Measurements from ENCODE around the gene MKNK1.

The MKNK1 gene

DNA sequence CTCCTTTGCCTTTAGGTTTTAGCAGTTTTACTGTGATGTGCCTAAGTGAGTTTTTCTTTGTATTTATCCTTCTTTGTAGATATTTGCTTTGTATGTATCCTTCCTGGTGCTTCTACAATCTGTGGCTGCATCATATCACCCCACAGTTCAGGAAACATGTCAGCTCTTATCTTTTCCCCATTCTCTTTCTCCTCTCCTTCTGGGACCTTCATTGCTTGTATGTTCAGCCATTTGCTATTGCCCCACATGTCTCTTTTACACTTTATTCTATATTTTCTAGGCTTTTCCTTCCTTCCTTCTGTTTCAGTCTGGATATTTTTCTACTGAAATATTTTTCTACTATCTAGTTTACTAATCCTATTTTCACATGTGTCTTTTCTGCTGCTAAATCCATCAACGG lies 67.5 kb downstream of the MKNK1 start:
- in situ Hi-C loops (cut with MboI; ENCODE audit: low pct_unique_long_range_greater_than_20kb, low sequenced_read_pairs, unreplicated experiment), result no loop called here
- DNase-seq (ENCODE audit: low spot score), result no peak
- TF ChIP-seq CTCF (IDR thresholded peaks at IDR 0.05; ENCODE audit: extremely low read depth, insufficient read depth, missing control alignments), result no peak

- in situ Hi-C loops (cut with MboI; ENCODE audit: low pct_unique_long_range_greater_than_20kb, low sequenced_read_pairs, unreplicated experiment), result no loop called here
- DNase-seq (ENCODE audit: low spot score), result peak; percentile 69
Measured at GRCh38 chr1:46535063-46535462, 69.0 kb downstream of the MKNK1 start.

GRCh38 chr1:46533179-46533864 lies 70.7 kb downstream of the MKNK1 start:
- no peak for TF ChIP-seq CTCF (IDR thresholded peaks at IDR 0.05; ENCODE audit: extremely low read depth, insufficient read depth, missing control alignments)
- in situ Hi-C loops (cut with MboI; ENCODE audit: low pct_unique_long_range_greater_than_20kb, low sequenced_read_pairs, unreplicated experiment), result no loop called here
- peak; percentile 62 for DNase-seq (ENCODE audit: low spot score)

More at GRCh38 chr1:46535063-46535462, 69.0 kb downstream of the MKNK1 start:
- peak; percentile 51 for TF ChIP-seq CTCF (IDR thresholded peaks at IDR 0.05; ENCODE audit: extremely low read depth, insufficient read depth, missing control alignments)

DNA sequence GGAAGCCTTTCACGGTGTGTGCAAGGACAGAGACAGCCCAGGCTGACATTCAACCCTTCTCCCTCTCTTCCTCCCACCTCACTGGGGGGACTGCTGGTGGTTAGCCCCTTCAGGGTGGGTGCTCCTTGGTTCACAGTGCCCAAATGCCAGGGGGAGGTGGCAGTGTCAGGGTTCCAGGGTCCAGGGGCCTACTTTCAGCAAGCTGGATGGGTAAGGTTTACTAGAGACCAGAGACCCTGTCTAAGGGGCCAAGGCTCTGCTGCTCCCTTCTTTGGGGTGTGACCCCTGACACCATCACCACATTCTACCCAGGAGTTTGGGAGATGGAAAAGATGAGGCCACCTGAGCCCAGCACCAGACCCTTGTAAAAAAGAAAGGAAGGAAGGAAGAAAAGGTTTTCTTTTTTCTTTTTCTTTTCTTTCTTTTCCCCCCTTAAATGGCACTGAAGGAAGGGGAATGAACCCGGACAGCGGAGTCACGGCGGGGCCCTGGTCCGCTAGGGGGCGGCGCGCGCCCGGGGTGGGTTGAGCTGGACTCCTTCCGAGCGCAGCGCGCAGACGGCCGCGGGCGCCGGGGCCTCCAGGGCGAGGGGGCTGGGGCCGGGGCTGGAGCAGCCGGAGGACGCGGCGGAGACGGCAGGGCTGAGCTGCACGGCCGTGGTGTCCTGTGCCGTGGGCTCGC lies 71.4 kb downstream of the MKNK1 start:
- in situ Hi-C loops (cut with MboI; ENCODE audit: low pct_unique_long_range_greater_than_20kb, low sequenced_read_pairs, unreplicated experiment), result no loop called here
- peak; percentile 65 for TF ChIP-seq CTCF (IDR thresholded peaks at IDR 0.05; ENCODE audit: extremely low read depth, insufficient read depth, missing control alignments)
- DNase-seq (ENCODE audit: low spot score), result peak; percentile 86

GRCh38 chr1:46532095-46532494 lies 72.0 kb downstream of the MKNK1 start:
- in situ Hi-C loops (cut with MboI; ENCODE audit: low pct_unique_long_range_greater_than_20kb, low sequenced_read_pairs, unreplicated experiment), result no loop called here
- TF ChIP-seq CTCF (IDR thresholded peaks at IDR 0.05; ENCODE audit: extremely low read depth, insufficient read depth, missing control alignments), result no peak
- no peak for DNase-seq (ENCODE audit: low spot score)

DNA sequence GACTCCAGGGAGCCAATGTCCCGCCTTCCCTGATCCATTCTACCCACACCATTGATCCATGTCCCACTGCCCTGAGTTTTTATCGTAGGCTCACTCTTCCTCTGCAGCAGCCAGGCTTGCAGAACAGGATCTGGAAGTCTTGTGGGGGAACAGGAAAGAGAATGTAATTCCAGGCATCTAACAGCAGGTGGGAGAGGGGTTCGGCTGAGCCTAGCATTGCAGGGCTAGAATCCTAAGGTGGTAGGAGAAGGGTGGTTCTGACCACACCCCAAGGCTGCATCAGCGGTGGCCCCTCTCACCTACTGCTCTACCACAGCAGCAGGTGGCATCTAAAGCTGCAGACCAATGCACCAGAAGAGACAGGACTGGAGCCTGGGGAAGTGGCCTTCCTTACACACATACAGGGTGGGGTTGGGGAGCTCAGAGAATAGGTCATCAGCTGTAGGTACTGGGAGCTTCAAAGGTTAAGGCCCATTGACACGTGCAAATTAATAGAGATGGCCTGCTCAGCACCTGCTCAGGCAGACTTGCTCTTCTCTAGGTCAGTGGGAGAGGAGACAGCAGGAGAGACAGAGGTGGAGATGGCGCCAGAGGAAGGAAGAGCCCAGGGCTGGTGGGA lies 73.2 kb downstream of the MKNK1 start:
- DNase-seq (ENCODE audit: low spot score), result no peak
- in situ Hi-C loops (cut with MboI; ENCODE audit: low pct_unique_long_range_greater_than_20kb, low sequenced_read_pairs, unreplicated experiment), result no loop called here
- no peak for TF ChIP-seq CTCF (IDR thresholded peaks at IDR 0.05; ENCODE audit: extremely low read depth, insufficient read depth, missing control alignments)
